Erythroblast (primary cell): Measurements from ENCODE around the gene ARHGAP42.

Experiments used
- DNase-seq, 2 experiments: peaks; one replicate each; lab custom pipeline; 2025; lab: John Stamatoyannopoulos, UW
- GATA1 ChIP-seq: IDR thresholded peaks from 2 replicates; pipeline ENCODE4 v1.6.1; 2011; ENCODE audit warnings: low read depth, mild to moderate bottlenecking, control low read depth, low read length, moderate library complexity
- POLR2A ChIP-seq: IDR thresholded peaks from 2 replicates; pipeline ENCODE4 v1.6.1; 2011; ENCODE audit warnings: mild to moderate bottlenecking, low read length

The ARHGAP42 gene

GRCh38 chr11:100929377-100929776, 242.3 kb downstream of the ARHGAP42 start:
- no peak for TF ChIP-seq GATA1
- DNase-seq, result peak in 1 of 2 experiments; percentile 9

- TF ChIP-seq POLR2A (no peak), GATA1 (no peak)
- DNase-seq, result peak; percentile 50 to 72
Observed at GRCh38 chr11:100930185-100930778, 243.2 kb downstream of the ARHGAP42 start.

DNA sequence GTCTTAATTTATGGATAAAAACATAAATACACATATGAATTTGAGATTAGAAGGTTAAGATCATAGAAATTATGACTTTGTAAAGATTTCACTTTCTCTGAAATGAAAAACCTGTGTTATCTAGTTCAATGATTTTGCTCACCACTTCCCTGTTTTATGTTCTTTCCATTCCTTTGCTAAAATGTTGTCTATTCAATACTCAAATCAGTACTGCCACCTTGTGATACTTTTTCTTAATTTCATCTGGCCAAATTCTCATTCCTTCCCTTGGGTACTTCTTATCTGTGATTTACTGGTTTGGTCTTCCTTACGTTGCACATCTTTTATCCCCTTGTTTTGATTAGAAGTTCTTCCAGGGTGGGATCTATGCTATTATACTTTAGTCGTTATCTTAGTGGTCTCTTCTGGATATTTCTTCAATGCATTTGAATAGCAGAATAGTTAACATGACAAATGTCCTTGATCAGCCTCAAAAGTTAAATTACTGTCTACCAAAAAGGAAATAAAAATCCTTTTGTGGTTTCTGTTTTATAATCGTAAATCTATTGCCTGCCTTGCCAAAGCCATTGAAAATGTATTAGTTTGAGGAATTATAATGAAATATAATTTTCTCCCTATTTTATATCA, 245.5 kb downstream of the ARHGAP42 start:
- no peak for TF ChIP-seq POLR2A
- no peak for TF ChIP-seq GATA1
- DNase-seq, result peak; percentile 41 to 43

- TF ChIP-seq GATA1, result no peak
- TF ChIP-seq POLR2A, result no peak
- DNase-seq, result no peak
Observed at GRCh38 chr11:100936781-100937180, 249.7 kb downstream of the ARHGAP42 start.

DNA sequence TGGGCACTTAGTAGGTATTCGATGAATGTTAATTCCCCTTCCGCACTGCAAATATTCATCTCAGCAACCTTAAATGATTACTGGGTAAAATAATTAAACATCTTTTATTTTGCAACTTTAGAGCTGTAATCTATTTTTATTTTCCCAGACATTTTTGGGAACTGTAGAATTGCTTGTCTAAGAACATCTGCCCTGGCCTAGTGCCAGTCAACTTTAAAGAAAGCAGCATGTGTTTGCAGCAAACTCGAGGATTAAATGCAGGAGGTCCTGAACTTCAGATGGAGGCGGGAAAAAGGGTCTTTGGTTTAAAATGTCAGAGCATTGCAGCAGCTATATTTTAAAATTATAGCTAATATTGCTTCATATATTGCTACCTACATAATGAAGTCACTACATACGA, 252.5 kb downstream of the ARHGAP42 start:
- no peak for TF ChIP-seq GATA1
- TF ChIP-seq POLR2A, result no peak
- no peak for DNase-seq

- DNase-seq, result no peak
- TF ChIP-seq POLR2A (no peak), GATA1 (no peak)
Observed at GRCh38 chr11:100940111-100940510, 253.0 kb downstream of the ARHGAP42 start.

GRCh38 chr11:100941033-100941432, 253.9 kb downstream of the ARHGAP42 start:
- no peak for TF ChIP-seq GATA1
- TF ChIP-seq POLR2A, result no peak
- DNase-seq, result no peak

DNA sequence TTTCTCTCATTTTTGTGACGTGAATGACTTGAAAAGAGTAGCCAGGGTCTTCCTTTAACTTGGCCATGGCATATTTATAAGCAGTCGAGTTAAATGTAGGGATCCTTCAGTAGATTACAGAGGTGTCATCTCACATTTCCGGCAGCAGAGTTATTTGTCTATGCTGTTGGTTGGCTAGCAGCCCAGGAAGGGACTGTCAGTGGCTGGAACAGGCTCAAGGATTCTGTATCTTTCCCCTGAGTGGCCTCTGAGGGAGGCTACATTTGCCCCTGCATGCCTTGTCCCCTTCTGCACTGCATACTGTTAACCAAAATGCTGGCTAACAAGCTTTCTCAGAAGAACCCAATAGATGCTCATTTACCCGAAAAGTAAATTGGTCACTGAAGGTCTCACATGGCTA, 254.9 kb downstream of the ARHGAP42 start:
- DNase-seq, result no peak
- TF ChIP-seq GATA1 (no peak), POLR2A (no peak)

DNA sequence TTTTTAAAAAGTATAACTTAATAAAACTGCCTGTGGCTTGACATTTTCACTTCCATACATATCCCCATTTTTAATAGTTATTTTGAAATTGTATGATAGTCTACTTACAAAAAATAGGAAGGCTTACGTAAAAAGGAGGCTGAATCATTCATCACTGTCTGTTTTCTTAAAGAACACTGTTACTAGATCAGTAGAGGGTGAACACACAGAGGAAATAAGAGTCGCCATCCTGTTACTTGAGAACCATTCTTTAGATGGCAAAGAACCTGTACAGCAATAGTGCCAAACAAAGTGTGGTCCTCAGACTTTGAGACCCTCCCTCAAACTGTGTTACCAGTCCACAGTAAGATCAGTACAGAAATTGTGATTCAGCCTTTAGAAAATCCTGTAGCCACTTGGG, 261.8 kb downstream of the ARHGAP42 start:
- TF ChIP-seq POLR2A (no peak), GATA1 (no peak)
- no peak for DNase-seq

GRCh38 chr11:100949443-100949842, 262.4 kb downstream of the ARHGAP42 start:
- DNase-seq, result no peak
- TF ChIP-seq POLR2A, result no peak
- no peak for TF ChIP-seq GATA1

DNA sequence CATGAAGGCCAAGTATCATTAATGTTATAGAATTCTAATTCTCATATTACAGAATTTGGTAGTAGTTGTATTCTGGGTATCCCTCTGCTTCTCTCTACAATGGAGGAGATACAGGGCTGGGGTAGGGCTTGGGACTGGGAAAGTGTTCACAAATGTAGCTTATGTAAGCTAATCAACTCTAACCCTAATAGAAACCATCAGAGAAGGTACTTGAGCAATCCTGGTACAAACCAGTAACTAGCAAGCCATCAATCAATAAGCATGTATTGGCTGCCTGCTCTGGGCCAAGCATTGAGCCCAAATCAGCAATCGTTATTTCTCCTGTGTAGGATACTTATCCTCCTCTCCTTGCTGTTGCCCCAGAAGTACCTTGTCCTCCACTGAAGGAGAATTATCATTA, 268.2 kb downstream of the ARHGAP42 start:
- DNase-seq, result no peak
- no peak for TF ChIP-seq GATA1
- no peak for TF ChIP-seq POLR2A

DNA sequence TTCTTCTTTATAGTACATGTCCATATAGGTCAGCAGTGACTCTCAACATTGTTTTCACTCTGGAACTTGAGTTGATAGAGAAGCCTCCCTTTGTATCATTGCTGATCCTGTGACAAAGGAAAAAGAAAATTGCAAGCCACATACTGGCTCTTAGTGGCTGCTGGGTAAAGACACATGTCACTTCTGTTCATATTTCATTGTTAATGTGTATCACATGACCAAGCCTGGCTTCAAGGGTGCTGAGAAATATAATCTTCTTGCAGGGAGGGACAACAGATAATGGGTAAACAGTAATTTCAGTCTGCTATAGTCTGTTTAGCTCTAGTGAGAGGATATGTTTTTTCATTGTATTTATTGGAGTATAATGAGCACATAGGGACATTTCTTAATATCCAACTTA, 269.3 kb downstream of the ARHGAP42 start:
- DNase-seq, result no peak
- TF ChIP-seq GATA1, result no peak
- TF ChIP-seq POLR2A, result no peak

GRCh38 chr11:100957499-100957898, 270.4 kb downstream of the ARHGAP42 start:
- no peak for TF ChIP-seq GATA1
- no peak for TF ChIP-seq POLR2A

DNA sequence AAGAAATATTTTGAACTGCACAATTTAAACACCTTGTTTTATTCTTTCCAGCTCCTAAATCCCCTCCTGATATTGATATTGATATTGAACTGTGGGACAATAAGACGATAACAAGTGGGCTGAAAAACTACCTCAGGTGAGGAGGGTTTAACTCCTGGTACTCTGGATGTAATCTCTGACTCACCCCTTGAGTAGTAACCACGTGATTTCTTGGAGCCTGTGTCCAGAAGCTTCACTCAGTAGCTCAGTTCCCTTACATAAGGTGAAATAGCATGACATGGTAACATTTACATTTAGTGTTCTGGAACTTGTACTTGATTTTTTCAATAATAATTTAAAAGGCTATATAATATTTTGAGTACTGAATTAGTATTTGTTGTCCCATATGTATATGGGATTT, 274.5 kb downstream of the ARHGAP42 start:
- no peak for TF ChIP-seq GATA1
- no peak for TF ChIP-seq POLR2A
- DNase-seq, result no peak

More at GRCh38 chr11:100957499-100957898, 270.4 kb downstream of the ARHGAP42 start:
- DNase-seq, result no peak

GRCh38 chr11:100963375-100963774, 276.3 kb downstream of the ARHGAP42 start:
- no peak for DNase-seq
- TF ChIP-seq GATA1, result no peak
- TF ChIP-seq POLR2A, result no peak
